HTERT RPE-1 (cell line): ENCODE data around the gene LPP.
"Not testable (repeated sequence)": the region's sequence is repeated elsewhere in the genome, so short reads cannot be mapped to it uniquely, and the experiment has no call there.

Experiments used
- in situ Hi-C: fragments of 300-500 bp; cut with MboI; formaldehyde crosslinking; loops from 4 replicates; pipeline ENCODE4 v1.14.3; 2020; ENCODE audit warnings: low sequenced_read_pairs

Gene LPP

DNA sequence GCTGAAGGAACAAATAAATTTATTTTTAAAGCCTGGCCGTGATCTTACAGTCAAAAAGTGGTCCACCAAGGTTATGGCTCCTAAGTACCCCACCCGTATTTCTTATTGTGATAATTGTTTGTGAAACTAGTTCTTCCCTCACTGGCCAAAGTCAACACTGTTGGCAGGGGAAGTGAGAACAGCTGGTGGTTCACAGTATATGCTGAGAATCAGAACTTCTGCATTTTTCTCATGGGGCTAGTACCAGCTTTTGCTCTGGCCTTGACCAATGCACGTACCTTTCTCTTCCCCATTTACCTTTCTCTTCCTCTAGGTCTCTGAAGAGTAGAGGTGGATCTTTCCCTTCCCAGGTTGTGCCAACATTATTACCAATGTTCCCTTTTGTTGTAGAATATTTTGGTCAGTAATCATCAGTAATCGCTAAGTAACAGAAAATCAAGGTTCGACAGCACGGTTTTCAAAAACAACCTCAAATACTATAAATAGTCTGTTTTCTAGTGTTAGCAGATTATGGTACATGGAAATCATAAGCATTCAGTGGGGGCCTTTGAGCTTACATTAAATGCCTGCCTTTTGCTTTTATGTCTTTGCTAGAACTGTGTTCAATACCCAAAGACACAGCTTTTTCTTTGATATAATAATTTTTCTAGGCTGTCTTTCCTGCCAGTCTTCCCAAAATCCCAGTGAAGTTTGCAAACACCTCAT lies 268.0 kb downstream of the LPP start:
- in situ Hi-C loops, result no loop called here

DNA sequence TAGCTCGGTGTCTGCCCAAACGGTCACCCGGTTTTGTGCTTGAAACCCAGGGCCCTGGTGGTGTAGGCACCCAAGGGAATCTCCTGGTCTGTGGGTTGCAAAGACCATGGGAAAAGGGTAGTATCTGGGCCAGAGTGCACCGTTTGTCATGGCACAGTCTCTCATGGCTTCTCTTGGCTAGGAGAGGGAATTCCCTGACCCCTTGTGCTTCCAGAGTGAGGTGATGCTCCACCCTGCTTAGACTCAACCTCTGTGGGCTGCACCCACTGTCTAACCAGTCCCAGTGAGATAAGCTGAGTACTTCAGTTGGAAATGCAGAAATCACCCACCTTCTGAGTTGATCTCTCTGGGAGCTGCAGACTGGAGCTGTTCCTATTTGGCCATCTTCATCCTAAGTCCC lies 274.0 kb downstream of the LPP start:
- in situ Hi-C loops, result not testable (repeated sequence)

DNA sequence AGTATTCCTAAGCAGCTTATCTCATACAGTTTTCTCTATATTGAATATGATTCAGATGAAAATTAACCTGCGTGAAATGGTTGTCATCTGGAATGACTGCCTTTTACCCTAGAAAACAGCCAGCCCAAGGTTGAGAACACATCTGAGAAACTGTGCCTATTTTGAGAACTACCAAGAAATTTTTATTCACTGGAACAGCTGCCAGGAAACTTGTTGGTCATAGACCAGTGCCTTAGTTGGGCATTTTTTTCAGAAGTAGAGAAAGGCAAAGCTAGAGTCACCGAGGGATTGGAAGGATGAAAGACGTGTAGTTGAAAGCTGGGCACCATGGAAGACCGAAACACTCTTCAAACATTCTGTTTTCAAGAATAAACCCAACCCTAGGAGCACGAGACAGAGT lies 277.1 kb downstream of the LPP start:
- in situ Hi-C loops, result no loop called here

DNA sequence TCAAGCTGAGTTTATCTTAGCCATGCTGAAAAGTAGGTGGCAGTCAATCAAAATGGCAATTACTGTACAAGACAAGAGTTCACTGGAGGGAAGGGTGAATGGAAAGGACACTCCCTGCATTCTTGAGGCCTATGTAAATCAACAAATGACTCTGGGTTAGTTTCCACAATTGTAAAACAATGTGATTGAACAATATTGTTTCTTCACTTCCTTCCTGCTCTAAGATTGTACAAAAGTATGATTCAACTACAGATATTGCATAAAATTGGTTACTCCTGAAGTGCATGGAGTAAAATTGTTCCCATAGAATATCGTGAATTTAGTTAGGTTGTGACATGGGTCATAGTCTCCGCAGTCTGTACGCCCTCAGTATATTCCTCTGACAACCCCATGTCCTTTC lies 277.6 kb downstream of the LPP start:
- in situ Hi-C loops, result no loop called here

DNA sequence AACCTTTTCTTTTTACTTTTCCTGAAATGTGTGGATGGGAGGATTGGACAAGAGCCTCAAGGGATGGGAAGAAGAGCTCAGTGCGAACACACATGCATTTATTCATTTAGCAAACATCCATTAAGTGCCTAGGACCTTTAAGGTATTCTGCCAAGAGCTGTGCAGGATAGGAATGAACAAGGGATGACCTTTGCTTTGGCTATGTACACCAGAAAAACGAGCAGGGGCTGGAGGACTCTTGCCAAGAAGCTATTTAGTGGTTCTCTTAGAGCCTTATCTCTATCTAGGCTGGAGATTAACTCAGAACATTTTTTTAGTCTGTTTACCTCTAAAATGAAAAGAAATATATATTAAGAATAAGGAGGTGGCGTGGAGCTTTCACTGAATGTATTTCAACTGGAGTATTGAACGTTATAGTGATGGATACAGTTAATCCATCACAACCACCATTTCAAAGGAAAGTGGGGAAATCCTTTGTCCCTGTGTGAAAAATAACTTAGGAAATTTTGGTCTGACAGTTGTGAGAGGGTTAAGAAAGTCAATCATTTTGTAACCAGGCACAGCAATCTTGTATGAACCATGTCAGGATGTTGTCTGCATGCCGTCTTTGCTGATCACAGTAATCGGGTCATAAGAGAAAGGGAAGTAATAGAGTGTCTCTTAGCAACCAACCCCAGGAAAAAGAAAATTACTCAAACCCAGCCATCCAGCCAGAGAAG lies 279.0 kb downstream of the LPP start:
- in situ Hi-C loops, result no loop called here

DNA sequence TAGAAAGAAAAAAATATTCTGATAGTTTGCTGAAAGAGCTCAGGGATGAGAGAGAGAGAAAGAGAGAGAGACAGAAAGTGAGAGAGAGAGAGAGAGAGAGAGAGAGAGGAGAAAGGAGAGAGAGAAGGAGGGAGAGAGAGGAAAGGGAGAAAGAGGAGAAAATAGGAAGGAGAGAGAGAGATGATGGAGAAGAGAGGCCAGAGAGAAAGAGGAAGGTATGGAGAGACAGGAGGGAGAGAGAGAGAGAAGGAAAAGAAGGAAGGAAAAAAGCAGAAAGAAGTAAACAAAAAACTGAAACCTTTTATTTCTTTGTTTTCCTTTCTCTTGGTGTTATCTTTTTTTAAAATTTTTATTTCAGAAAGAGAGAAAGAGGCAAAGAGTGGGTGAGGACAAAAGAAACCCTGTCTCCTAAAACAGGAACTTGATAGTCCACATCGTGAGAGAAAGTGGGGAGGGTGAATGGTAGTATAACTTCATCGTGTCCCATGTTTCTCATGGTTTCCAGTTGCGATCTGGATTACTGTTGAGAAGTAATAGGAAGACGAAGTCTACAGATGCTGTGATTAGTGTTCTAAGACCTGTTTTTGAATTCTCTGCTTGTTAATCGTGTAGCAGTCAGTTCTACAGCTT lies 279.7 kb downstream of the LPP start:
- in situ Hi-C loops, result no loop called here

DNA sequence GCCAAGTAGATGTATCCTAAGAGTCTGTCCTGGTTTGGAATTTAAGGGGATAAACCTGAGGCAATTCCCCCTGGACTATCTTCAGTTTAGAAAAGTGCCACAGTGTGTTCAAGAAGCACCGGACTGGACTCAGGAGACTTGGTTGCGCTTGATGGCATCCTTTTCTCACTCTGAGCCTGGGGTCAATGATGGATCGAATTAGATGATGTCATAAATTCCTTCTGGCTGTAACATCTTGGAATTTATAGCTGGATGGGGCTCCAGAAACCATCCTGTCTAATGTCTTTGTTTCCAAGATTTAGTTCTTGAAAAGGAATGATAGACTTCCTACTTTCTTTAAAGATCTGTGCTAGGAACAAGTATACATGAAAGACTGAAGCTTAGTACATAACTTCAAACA lies 280.6 kb downstream of the LPP start:
- in situ Hi-C loops, result no loop called here

DNA sequence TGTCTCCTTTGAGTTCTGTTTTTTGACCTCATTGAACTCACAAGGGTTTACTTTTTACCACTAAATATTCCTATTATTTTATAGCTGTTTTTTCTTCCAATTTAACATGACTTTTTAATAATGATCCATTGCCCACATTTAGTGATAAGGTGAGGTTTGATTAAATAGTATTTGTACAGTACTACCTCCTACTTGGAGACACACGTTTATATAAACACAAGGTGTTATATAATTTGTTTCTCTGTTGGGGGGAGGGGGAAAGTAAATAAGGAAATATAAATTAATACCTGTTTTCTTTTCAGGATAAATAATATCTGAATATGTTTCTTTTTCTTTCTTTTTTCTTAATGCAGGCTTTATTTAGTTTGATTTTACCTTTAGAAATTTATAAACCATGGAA lies 281.3 kb downstream of the LPP start:
- in situ Hi-C loops, result no loop called here

DNA sequence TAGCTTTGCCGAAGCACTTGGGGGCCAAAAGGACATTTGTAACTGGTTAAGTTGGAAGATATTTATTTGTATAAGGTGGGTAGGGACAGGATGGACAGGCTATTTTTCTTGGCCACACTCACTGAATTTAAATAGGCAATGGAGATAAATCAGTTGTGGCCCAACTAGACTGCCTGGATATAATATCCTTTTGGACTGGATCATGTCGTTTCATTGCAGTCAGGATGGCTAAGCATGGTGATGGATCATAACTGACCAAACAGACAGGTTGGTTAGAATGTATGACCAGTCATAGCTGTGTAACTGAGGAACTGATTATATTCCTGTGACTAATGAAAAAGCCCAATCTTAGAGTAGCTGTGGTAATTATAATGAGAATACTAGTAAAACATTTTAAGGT lies 284.0 kb downstream of the LPP start:
- in situ Hi-C loops, result no loop called here

DNA sequence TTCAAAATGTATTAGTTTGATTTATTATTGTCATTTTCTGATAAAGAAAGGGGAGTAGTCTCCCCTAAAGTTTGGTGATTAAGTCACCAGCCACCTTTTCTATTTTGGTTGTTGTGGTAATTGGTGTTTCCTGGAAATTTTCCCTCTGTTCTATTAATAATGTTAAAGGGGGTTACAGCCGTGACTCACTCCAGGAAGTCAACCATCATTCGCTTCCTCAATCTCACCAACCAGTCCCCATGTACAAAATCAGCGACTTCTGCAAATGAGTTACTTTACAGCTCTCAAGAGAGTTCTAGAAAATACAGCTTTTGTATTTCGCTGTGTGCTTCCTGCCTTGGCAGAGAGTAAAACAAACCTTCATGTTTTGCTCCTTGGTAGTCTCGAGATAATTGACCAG lies 285.1 kb downstream of the LPP start:
- in situ Hi-C loops, result no loop called here

DNA sequence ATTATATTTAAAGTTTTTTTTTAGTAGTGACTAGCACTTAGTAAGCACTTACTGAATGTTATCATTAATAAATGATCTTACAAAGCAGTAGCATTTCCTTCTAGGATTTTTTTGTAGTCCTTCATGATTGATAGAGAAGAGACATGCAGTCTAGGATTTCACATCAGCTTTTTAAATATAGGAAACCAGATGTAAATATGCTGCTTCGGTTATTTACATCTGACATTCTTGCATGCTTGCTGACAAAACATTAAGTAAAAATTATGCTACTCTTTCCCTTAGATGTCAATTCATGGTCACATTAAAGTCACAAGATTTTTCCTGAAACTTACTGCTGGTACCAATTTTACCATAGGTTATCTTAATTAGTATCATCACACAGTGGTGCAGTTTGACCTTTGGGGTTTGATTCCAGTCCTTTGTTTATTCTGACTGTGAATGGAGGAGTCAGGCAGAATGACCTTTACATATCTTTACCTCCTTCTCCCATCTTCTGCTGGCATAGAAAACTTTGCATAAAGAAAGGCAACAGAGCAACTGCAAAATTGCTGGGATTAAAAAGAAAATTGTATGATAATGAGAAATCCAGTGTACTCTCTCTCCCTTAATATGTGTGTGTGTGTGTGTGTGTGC lies 286.5 kb downstream of the LPP start:
- in situ Hi-C loops, result no loop called here

DNA sequence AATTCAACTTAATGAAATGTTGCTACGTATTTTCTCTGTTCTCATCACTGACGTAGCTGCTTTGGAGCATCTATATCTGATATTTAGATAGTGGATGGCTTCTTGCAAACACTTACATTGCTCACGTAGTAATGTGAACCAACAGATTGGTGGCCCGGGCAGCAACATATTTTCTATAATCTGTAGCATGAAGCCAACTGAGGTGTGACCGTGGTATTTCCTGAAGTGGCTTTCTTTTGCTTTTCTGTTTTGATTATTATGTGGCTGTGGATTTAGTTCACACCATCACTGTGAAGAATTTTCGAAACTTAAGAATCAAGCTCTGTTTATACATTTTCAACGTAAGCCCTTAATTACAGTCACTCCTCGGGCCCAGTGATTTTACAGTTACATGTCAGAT lies 288.5 kb downstream of the LPP start:
- in situ Hi-C loops, result no loop called here

DNA sequence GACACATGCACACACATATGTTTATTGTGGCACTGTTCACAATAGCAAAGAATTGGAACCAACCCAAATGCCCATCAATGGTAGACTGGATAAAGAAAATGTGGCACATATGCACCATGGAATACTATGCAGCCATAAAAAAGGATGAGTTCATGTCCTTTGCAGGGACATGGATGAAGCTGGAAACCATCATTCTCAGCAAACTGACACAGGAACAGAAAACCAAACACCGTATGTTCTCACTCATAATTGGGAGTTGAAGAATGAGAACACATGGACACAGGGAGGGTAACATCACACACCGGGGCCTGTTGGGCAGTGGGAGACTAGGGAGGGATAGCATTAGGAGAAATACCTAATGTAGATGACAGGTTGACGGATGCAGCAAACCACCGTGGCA lies 291.2 kb downstream of the LPP start:
- in situ Hi-C loops, result not testable (repeated sequence)

DNA sequence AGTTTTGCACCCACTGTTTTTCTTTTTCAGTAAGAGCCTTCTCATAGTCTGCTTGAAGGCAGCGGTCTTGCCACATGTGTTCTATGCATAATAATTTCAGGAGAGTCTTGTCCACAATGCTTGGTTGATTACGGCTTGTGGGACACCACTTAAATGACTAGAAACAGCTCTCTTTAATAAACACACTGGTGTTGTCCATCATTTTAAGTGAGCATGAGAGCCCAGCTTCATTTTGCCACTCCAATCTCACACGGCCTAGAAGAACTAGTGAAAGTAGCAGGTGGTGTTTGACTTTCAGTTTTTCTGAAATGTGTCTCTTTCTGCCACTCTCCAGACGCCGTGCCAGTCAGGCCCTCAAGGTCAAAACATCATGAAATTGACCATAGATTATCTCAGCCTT lies 292.1 kb downstream of the LPP start:
- in situ Hi-C loops, result no loop called here

DNA sequence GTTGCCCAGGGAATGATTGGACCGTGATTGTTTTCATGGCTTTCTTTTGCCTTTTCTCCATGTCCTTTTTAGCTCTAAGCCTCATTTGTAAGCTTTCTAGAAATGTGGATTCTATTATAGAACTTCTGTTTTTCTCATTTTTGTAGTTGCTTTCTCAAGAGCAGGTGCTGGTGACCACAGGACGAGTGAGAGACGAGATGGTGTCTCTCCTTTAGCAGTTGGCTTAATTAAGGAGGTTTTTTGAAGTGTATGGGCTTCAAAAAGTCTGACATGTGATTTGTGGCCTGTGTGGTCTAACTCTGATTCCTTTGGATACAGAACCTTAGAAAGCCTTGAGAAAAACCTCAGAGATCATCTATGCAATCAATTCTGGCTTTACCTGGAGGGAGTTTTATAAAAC lies 292.8 kb downstream of the LPP start:
- in situ Hi-C loops, result no loop called here

DNA sequence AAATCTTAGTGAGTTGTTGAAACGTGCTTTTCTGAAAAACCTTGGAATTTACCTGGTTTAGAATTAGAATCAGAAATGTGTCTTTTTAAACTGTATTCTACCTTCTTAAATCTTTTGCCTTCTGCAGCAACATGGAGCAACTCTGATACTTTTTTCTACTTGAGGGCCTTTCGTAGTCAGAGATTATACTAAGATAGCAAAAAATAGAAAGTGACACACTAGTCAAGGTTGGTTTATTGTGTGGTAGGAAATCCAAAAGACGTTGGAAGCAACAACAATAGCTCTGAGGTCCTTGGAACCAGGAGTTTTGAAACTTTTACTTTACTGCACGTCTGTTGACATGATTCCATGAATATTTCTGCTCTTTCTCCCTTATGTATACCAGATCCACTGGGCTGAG lies 294.9 kb downstream of the LPP start:
- in situ Hi-C loops, result no loop called here

DNA sequence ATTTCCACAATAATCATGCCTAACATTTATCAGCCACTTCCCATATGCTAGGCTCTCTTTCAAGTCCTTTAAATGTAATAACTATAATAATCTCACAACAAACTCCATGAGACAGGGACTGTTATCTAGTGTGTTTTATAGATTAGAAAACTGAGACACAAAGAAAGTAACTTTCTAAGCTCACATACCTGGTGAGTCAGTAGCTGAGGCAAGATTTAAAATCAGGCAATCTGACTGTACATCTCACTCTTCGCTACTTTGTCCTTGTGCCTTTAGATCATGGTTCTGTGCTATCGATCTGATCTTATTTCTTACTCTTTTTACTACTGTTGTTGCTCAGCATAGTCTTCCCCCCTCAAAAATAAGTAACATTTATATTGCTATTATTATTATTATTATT lies 295.5 kb downstream of the LPP start:
- in situ Hi-C loops, result no loop called here

DNA sequence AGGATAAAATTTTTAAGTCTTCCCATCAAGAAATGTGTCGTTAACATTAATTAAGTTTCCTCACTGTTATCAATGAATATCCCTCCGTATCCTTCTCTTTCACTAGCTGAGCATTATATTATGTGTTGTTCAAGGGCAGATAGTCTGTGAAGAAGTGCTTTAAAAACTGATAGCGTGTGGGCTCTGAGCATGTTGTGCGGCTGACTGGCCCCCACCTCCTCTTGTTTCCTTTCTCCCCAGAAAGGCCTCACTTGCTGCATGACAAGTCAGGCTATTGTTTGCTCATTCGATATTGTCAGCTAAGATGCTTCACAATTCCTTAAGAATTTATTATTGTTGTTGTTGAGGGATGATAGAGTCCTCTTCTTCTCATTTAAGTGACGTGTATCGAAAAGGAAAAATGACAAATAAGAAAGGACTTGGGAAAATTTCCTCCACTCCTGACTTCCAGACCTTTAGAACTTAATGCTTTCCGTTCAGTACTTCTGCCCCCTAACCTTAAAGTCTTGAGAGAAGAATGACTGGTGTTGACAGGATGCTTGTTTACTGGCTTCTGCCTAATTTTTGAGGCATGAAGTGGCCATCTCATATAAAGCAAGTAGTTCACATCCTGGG lies 298.3 kb downstream of the LPP start:
- in situ Hi-C loops, result no loop called here

DNA sequence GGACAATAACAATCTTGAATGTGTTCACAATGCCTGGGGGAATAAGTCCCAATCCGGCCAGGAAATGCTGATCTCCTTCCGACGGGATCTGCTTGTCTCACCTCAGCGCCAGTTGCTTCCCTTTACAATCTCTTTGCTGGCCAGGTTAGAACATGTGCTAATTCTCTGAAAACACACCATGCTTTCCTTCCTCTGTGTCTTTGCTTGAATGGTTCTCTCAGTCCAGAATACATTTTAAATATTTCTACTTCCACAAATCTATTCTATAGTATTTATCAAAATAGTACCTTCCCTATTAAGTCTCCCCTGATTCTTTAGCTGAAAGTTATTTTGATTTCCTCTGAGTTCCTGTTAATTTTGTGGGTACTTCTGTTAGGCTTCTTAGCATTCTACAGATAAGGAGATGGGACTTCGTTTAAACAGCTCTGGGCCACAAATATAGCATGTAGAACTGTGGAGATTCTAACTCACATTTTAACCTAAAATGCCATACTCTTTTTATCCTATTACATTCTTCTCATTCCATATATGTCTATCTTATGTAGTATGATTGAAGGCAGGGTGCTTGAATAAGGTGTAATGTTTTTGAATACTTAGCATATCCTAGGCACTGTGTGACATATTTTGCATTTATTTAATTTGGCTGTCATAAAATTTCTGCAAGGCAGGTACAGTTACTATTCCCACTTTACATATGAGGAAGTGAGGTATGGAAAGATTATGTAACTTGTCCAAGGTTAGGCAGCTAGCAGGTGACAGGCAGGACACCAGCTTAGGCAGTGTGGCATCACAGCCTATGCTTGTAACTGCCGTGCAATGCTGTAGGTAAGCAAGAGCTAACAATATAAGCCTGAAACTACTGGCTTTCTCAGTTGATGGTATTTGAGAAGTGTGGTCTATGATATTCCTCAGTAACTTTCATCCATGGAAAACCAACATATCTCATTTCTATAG lies 299.8 kb downstream of the LPP start:
- in situ Hi-C loops, result no loop called here

DNA sequence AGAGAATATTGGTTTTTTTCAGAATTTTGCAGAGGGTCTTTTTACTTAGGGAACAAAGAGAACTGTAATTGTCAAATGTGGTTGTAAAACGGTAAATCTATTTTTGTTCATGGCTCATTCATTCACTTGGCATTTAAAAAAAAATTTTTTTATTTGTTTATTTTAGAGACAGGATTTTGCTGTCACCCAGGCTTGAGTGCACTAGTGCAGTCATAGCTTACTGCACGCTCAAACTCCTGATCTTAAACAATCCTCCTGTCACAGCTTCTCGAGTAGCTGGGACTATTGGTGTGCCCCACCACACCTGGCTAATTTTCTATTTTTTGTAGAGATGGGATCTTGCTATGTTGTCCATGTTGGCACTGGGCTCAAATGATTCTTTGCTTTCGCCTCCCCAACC lies 301.8 kb downstream of the LPP start:
- in situ Hi-C loops, result no loop called here
